Stimulated activated CD8-positive, alpha-beta memory T cell treated with anti-CD3 and anti-CD28 coated beads, Interleukin-4, amount 100 ng/mL, for 4 hours (primary cell): ENCODE results near the gene CRACR2A.

ENCODE experiments used
- DNase-seq, 2 donors: peaks; one replicate each; pipeline ENCODE4 v3.0.0-alpha.2; 2020; ENCODE audit warnings: low read depth in 2 of 2, low spot score in 1 of 2

Gene CRACR2A

GRCh38 chr12:3752096-3752709 is 706 bp downstream of the CRACR2A start:
- DNase-seq: peak in 1 of 2 donors; percentile 49

- DNase-seq: no peak
Observed at GRCh38 chr12:3751151-3752095, 1.5 kb downstream of the CRACR2A start.

- no peak for DNase-seq
Observed at GRCh38 chr12:3750616-3751015, 2.3 kb downstream of the CRACR2A start.

- DNase-seq: no peak
Observed at GRCh38 chr12:3748620-3749019, 4.3 kb downstream of the CRACR2A start.

DNA sequence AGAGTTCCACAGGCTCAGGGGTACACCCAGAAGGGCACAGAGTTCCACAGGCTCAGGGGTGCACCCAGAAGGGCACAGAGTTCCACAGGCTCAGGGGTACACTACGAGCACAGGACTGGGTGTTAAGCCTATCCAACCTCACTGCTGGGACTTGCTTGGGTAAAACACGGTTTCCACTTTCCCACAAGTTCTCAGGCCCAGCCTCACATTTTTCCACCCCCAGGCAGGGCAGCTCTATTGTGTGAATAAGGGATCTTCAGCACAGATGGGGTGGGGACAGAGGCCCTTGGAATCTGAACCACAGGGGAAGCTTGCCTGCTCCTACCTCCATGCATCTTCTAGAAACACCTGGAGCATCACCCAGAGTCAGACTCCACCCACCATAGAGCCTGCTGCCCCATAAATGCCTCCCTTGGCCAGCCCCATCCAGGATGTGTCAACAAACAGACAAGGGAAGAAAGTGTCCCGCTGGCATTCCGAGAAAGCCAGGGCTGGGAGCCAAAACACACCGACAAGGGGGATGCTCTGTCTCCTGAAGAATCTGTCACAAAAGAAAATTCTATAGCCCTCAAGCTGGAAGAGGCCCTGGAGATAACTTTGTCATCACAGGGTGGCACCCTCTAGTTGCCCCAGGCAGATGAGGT is 4.8 kb downstream of the CRACR2A start:
- no peak for DNase-seq

DNA sequence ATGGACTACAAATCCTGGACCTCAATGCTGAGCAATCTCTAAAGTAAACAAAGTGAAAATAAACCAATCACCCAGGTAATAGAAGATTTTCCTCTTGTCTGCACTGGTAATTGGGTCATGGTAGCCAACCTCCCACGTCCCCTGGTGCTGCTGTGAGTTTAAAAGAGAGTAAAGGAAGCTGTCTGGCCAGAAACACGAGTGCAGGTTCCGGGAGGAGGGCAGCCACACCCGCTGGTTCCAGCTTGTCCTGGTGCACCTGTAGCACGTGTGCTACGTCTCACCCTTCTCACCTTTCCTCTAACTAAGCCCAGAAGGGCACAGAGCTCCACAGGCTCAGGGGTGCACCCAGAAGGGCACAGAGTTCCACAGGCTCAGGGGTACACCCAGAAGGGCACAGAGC is 5.4 kb downstream of the CRACR2A start:
- no peak for DNase-seq

- DNase-seq: no peak
Observed at GRCh38 chr12:3746758-3747157, 6.2 kb downstream of the CRACR2A start.

DNA sequence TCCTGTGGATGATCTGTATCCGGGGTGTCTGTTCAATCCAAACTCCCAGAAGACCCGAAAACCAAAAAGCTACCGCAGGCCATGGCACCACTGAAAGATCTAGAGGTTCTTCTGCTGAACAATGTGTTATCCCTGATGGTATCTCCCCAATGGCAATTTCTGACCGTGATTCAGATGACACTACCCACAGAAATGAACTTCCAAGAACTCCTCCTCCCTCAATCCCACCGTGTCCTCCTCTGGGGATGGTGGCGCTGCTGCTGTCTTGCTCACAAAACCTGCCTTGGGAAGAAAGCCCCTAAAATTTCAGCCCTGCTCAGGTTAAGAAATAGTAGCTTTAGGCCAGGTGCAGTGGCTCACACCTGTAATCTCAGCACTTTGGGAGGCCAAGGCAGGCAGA is 7.8 kb downstream of the CRACR2A start:
- DNase-seq: no peak

DNA sequence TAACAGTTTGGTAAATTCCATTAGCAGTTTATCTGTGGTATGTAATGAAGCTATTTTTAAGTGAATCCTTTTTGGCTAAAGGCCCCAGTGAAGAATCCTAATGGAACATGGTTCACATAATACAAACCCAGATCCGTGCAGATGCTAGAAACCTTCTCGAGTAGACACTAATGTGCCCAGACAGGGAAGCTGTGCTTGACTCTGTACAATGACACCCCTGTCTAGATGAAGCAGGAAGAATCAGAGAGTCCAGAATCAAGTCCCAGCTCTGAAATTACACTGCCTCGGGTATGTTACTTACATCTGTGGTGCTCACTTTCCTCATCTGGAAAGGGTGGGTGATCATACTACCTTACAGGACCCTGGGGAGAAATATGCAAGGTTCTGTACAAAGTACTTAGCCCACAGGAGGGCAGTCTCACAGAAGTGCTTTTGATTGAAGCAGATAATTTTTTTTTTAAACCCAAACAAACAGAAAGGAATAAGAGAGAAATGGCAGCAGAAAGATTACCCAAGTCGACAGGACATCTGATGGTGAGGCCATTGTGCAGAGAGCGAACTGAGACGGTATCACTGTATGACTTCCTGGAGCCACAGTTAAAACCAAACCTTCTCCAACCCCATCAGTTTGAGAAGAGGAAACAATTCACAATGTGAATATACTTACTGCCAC is 8.5 kb downstream of the CRACR2A start:
- DNase-seq: no peak

GRCh38 chr12:3743803-3744202 is 9.1 kb downstream of the CRACR2A start:
- no peak for DNase-seq

GRCh38 chr12:3741882-3742672 is 10.8 kb downstream of the CRACR2A start:
- DNase-seq: no peak

GRCh38 chr12:3740480-3741231 is 12.3 kb downstream of the CRACR2A start:
- no peak for DNase-seq

GRCh38 chr12:3735432-3735831 is 17.5 kb downstream of the CRACR2A start:
- DNase-seq: no peak

DNA sequence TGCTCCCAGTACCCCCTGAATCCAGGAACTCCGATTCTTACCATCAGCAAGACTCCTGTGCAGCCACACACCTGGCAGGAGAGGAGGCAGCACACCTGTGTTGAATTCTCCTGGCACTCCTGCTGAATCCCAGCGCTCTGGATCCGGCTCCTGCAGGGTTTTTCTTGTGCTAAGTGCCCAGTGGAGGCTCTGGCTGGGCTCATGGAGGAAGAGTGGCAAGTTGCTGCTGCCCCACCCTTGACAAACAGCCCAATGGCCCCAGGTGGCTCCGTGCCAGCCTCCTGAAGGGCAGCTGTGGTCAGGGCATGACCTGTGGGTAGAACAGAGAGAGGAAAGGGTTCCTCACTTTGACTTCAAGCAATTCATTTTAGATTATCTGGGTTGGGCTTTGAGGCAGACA is 20.0 kb downstream of the CRACR2A start:
- DNase-seq: no peak

DNA sequence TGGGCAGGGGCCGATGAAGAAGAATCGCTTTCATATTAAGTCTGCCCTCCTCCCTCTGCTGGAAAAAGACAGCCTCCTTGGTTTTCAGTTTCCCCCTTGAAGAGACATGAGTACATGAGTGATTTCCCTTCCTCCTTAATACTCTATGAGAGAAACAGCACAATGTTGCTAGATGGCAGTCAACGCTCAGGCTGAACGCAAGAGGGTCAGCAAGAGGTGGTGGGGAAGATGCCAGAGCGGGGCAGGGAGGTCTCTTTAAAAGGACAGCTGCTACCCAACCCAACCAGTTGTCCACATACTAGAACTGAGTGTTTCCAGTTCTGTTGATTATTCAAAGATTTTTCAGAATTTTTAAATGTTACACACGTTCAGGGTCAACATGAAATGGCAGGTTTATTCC is 22.8 kb downstream of the CRACR2A start:
- no peak for DNase-seq

DNA sequence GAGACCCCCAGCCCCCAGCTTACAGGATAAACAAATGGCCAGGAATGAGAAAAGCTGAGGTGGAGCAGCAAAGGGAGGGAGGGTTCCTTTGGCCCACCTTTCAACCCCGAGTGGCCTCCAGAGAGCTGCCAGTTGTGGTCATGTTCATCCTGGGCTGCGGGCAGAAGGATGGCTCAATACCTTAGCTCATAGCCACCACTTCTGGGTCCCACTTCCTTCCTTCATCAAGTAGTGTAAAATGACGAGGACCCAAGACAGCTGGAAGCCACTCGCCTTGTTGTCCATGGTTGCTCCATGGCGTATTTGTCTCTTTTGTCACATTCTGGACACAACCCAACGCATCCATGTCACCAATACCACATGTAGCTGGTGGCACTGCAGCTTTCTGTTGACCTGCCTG is 24.2 kb downstream of the CRACR2A start:
- DNase-seq: no peak

- DNase-seq: no peak
Observed at GRCh38 chr12:3727877-3728632, 24.9 kb downstream of the CRACR2A start.

- DNase-seq: no peak
Observed at GRCh38 chr12:3727354-3727753, 25.6 kb downstream of the CRACR2A start.

DNA sequence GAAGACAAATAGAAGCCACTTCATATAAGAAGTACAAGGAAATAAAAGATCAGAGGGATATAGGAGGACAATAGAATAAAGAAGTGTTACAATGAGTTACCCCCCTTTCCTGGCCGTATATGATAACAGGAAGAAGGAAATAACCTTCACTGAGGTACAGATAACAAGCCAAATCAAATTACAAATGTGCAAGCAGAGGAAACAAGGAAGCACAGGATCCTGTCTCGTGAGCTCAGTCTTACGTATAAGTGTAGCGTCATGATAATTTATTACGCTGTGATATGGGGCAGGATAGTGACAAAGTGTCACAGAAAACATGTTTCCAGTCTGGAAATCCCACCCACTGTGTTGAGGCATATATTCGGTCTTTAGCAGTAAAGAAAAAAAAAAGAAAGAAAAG is 26.5 kb downstream of the CRACR2A start:
- DNase-seq: no peak
